ENCODE results near the gene ZNF267. TPM values are rescaled to one million over a fixed set of nuclear protein-coding genes. Genes with fewer than 3 reads are reported as not detected.

Gene ZNF267
- total and polyA plus RNA-seq, 2 donors: 13.9 to 23.9 TPM

DNA sequence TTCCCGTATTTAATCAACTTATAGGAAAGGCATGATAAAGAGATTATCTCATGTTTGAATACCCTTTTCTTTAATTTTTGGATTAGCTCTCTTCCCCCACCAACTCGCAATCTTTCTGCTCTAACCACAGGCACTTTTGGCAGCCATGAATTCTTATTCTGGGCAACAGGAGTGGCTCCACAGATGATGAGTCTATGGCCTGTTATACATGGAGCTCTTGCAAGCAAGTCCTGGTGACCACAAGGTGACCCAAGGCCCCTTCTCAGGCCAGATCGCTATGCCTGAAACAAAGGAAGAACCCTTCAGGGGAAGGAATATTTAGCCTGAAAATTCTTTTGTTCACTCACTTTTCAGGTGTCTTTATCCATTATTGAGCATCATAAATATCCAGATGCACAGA lies 10.8 kb upstream of the ZNF267 start:
- 99% methylated on average over 3 of the region's 3 CpGs for WGBS
- H3K4me3 ChIP-seq (ENCODE audit: low read length in 2 of 2): no peak overlapping the region
- no peaks in the 10 kb centered on the region for H3K36me3 ChIP-seq (ENCODE audit: control insufficient read depth in 2 of 2, insufficient read depth in 2 of 2, low read length in 1 of 2)
- no peak overlapping the region for H3K27ac ChIP-seq (ENCODE audit: low read depth in 1 of 2, low read length in 1 of 2)
- H3K27me3 ChIP-seq (ENCODE audit: control insufficient read depth in 2 of 2, insufficient read depth in 1 of 2, low read length in 1 of 2): peaks cover 0 to 2% of the 10 kb centered on the region in 2 donors
- H3K9me3 ChIP-seq (ENCODE audit: control insufficient read depth in 2 of 2, insufficient read depth in 1 of 2, low read length in 1 of 2): no peaks in the 10 kb centered on the region
- DNase-seq (ENCODE audit: low read depth in 6 of 9, low spot score in 9 of 9): no peak
- no peaks in the 10 kb centered on the region for H3K4me1 ChIP-seq (ENCODE audit: control insufficient read depth in 2 of 2, insufficient read depth in 2 of 2, low read length in 2 of 2)

DNA sequence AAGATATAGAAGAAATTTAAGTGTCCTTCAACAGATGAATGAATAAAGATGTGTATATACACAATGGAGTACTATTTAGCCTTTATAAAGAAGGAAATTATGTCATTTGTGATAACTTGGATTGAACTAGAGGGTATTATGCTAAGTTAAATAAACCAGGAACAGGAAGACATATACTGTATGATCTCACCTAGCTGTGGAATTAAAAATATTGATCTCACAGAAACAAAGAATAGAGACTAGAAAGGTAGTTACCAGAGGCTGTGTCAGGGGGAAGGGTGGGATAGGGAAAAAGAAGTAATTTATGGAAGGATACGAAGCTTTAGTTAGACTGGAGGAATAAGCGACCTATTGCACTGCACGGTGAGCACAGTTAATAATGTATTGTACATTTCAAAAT lies 5.4 kb upstream of the ZNF267 start:
- H3K36me3 ChIP-seq (ENCODE audit: control insufficient read depth in 2 of 2, insufficient read depth in 2 of 2, low read length in 1 of 2): no peaks in the 10 kb centered on the region

DNA sequence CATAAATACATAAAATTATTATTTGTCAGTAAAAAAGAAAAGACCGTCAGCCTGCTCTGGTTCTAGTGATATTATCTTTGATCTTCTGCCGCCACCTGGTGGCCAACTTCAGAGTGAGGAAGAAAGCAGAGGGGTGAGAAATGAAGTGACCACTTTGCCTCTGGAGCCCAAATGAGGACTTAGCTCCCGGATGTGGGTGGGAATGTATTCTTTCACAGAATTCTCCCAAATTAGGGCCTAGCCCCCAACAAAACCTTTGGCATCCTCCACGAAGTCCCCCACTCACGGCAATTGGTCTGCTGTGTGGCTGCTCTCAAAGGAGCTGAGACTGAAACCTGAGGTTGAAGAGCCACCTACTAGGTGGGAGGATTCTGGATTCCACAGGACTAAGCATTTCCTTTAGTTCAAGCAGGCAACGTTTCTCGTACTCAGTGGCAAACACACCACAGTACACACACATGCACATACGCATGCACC lies 4.9 kb upstream of the ZNF267 start:
- Histone ChIP-seq H3K36me3 (ENCODE audit: control insufficient read depth in 2 of 2, insufficient read depth in 2 of 2, low read length in 1 of 2) (no peaks in the 10 kb centered on the region), H3K4me3 (ENCODE audit: low read length in 2 of 2) (peak overlapping the region in 1 of 2 donors; percentile 26), H3K27ac (ENCODE audit: low read depth in 1 of 2, low read length in 1 of 2) (peak overlapping the region; percentile 31 to 94), H3K27me3 (ENCODE audit: control insufficient read depth in 2 of 2, insufficient read depth in 1 of 2, low read length in 1 of 2) (no peaks in the 10 kb centered on the region), H3K9me3 (ENCODE audit: control insufficient read depth in 2 of 2, insufficient read depth in 1 of 2, low read length in 1 of 2) (peaks cover 0 to 4% of the 10 kb centered on the region in 2 donors), H3K4me1 (ENCODE audit: control insufficient read depth in 2 of 2, insufficient read depth in 2 of 2, low read length in 2 of 2) (peaks cover 14 to 24% of the 10 kb centered on the region in 2 donors)
- 15% methylated on average over 8 of the region's 8 CpGs for WGBS
- peak in 8 of 9 donors; percentile 62 to 88 (median 77) for DNase-seq (ENCODE audit: low read depth in 6 of 9, low spot score in 9 of 9)

More for the DNA sequence above, 5.4 kb upstream of the ZNF267 start:
- H3K27me3 ChIP-seq (ENCODE audit: control insufficient read depth in 2 of 2, insufficient read depth in 1 of 2, low read length in 1 of 2): no peaks in the 10 kb centered on the region
- no peaks in the 10 kb centered on the region for H3K9me3 ChIP-seq (ENCODE audit: control insufficient read depth in 2 of 2, insufficient read depth in 1 of 2, low read length in 1 of 2)
- DNase-seq (ENCODE audit: low read depth in 6 of 9, low spot score in 9 of 9): no peak
- peaks cover 12 to 20% of the 10 kb centered on the region in 2 donors for H3K4me1 ChIP-seq (ENCODE audit: control insufficient read depth in 2 of 2, insufficient read depth in 2 of 2, low read length in 2 of 2)
- H3K4me3 ChIP-seq (ENCODE audit: low read length in 2 of 2): no peak overlapping the region
- H3K27ac ChIP-seq (ENCODE audit: low read depth in 1 of 2, low read length in 1 of 2): no peak overlapping the region
- 43% methylated on average over 3 of the region's 3 CpGs for WGBS

DNA sequence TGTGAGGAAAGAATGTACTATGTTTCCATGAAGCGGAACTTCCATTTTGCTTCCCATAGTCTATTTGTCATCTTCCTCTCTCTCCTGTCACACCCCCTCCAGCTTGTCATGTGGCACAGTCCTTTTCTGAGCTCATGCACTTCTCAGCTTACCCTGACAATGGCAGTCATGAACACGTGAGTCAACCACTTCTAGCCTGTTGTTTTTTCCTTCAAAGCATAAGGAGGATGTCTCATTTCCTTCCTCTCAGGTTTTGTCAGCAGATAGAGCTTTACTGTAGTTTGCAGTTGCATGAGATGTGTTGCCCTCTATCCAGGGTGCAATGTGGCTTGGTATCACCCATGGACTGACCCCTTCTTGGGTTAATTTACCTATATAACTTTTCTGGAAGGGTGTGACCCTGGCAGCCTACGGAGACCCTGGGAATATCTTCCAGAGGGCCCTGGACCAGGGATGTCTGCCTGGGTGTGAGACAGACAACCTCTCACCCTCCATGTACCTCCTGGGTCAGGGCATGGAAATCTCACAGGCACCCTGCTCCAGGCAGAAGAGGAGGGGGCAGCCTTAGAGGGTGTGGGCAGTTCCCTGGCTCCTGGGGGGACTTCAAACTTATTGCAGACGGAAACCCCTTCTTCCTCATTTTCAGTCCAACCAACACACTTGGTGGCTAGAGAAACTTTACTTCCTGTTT lies 4.0 kb upstream of the ZNF267 start:
- peak; percentile 68 to 95 (median 85) for DNase-seq (ENCODE audit: low read depth in 6 of 9, low spot score in 9 of 9)
- peaks cover 0 to 4% of the 10 kb centered on the region in 2 donors for H3K9me3 ChIP-seq (ENCODE audit: control insufficient read depth in 2 of 2, insufficient read depth in 1 of 2, low read length in 1 of 2)
- no peaks in the 10 kb centered on the region for H3K36me3 ChIP-seq (ENCODE audit: control insufficient read depth in 2 of 2, insufficient read depth in 2 of 2, low read length in 1 of 2)
- no peaks in the 10 kb centered on the region for H3K27me3 ChIP-seq (ENCODE audit: control insufficient read depth in 2 of 2, insufficient read depth in 1 of 2, low read length in 1 of 2)
- peak overlapping the region; percentile 94 for H3K27ac ChIP-seq (ENCODE audit: low read depth in 1 of 2, low read length in 1 of 2)
- no peak overlapping the region for H3K4me3 ChIP-seq (ENCODE audit: low read length in 2 of 2)
- WGBS: 22% methylated on average over 4 of the region's 4 CpGs
- H3K4me1 ChIP-seq (ENCODE audit: control insufficient read depth in 2 of 2, insufficient read depth in 2 of 2, low read length in 2 of 2): peaks cover 14 to 25% of the 10 kb centered on the region in 2 donors

DNA sequence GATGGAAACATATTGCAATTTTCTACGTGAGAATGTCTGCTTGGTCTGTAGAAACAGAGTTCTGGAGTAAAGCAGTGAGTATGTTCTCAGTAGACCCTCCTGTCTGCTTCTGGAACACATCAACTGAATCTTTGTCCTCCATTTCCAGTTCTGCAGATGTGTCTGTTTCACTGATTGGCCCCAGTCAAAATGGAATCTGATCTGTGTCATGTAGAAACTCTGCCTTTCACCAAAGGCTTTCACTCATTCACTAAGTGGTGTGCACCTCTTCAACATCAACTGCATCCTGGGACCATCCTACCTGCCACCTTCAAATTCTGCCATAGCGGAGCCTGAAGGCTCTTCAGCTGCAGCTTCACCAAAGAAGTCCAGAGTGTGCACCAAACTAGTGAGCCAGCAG lies 2.8 kb upstream of the ZNF267 start:
- no peaks in the 10 kb centered on the region for H3K36me3 ChIP-seq (ENCODE audit: control insufficient read depth in 2 of 2, insufficient read depth in 2 of 2, low read length in 1 of 2)
- peaks cover 22 to 33% of the 10 kb centered on the region in 2 donors for H3K4me1 ChIP-seq (ENCODE audit: control insufficient read depth in 2 of 2, insufficient read depth in 2 of 2, low read length in 2 of 2)
- peaks cover 0 to 4% of the 10 kb centered on the region in 2 donors for H3K9me3 ChIP-seq (ENCODE audit: control insufficient read depth in 2 of 2, insufficient read depth in 1 of 2, low read length in 1 of 2)
- H3K4me3 ChIP-seq (ENCODE audit: low read length in 2 of 2): no peak overlapping the region
- WGBS: 77% methylated on average over 2 of the region's 2 CpGs
- H3K27me3 ChIP-seq (ENCODE audit: control insufficient read depth in 2 of 2, insufficient read depth in 1 of 2, low read length in 1 of 2): no peaks in the 10 kb centered on the region
- no peak overlapping the region for H3K27ac ChIP-seq (ENCODE audit: low read depth in 1 of 2, low read length in 1 of 2)
- DNase-seq (ENCODE audit: low read depth in 6 of 9, low spot score in 9 of 9): no peak

DNA sequence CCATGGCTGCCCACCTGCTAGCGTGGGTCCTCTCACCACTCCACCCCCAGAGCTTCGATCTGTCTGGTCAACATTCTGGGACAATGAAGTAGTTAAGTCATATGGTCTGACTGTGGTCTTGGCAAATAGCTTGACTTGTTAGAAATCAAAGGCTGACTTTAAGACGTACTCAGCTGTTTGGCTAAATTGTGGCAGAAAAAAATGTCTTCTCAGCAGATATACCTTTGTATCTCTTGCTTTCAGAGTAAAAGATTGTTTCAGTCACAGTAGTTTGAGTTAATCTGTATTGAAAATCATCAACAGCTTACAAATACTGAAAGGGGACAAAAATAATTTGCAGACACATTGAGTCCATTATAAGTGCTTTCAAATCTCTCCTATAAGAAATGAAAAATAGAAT lies 2.1 kb upstream of the ZNF267 start:
- Histone ChIP-seq H3K36me3 (ENCODE audit: control insufficient read depth in 2 of 2, insufficient read depth in 2 of 2, low read length in 1 of 2) (no peaks in the 10 kb centered on the region), H3K27ac (ENCODE audit: low read depth in 1 of 2, low read length in 1 of 2) (no peak overlapping the region), H3K4me3 (ENCODE audit: low read length in 2 of 2) (no peak overlapping the region), H3K27me3 (ENCODE audit: control insufficient read depth in 2 of 2, insufficient read depth in 1 of 2, low read length in 1 of 2) (no peaks in the 10 kb centered on the region), H3K9me3 (ENCODE audit: control insufficient read depth in 2 of 2, insufficient read depth in 1 of 2, low read length in 1 of 2) (peaks cover 0 to 4% of the 10 kb centered on the region in 2 donors), H3K4me1 (ENCODE audit: control insufficient read depth in 2 of 2, insufficient read depth in 2 of 2, low read length in 2 of 2) (peaks cover 22 to 33% of the 10 kb centered on the region in 2 donors)
- DNase-seq (ENCODE audit: low read depth in 6 of 9, low spot score in 9 of 9): no peak
- WGBS: 93% methylated on average over 3 of the region's 3 CpGs

DNA sequence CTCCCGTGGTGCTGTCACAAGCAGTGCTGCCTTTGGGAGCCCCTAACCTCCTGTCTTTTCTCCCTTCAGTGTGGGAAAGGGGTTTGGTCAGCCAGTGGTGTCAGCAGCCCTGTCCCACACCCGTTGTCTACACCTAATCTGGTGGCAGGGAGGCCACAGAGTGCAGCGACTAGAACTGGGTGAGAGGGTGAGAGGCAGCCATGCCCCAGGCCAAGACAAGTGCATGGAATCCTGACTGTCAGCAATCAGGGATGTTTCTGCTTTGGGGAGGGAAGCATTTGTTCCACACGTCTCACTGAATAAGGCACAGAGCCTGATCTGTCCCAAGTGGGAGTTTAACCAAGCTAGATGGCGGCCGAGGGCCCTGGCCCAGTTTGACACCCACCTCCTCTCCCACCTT lies 1.4 kb upstream of the ZNF267 start:
- H3K4me1 ChIP-seq (ENCODE audit: control insufficient read depth in 2 of 2, insufficient read depth in 2 of 2, low read length in 2 of 2): peaks cover 27 to 33% of the 10 kb centered on the region in 2 donors
- peaks cover 0 to 4% of the 10 kb centered on the region in 2 donors for H3K9me3 ChIP-seq (ENCODE audit: control insufficient read depth in 2 of 2, insufficient read depth in 1 of 2, low read length in 1 of 2)
- no peaks in the 10 kb centered on the region for H3K27me3 ChIP-seq (ENCODE audit: control insufficient read depth in 2 of 2, insufficient read depth in 1 of 2, low read length in 1 of 2)
- no peak for DNase-seq (ENCODE audit: low read depth in 6 of 9, low spot score in 9 of 9)
- H3K36me3 ChIP-seq (ENCODE audit: control insufficient read depth in 2 of 2, insufficient read depth in 2 of 2, low read length in 1 of 2): no peaks in the 10 kb centered on the region
- 96% methylated on average over 6 of the region's 6 CpGs for WGBS
- H3K27ac ChIP-seq (ENCODE audit: low read depth in 1 of 2, low read length in 1 of 2): no peak overlapping the region
- no peak overlapping the region for H3K4me3 ChIP-seq (ENCODE audit: low read length in 2 of 2)

DNA sequence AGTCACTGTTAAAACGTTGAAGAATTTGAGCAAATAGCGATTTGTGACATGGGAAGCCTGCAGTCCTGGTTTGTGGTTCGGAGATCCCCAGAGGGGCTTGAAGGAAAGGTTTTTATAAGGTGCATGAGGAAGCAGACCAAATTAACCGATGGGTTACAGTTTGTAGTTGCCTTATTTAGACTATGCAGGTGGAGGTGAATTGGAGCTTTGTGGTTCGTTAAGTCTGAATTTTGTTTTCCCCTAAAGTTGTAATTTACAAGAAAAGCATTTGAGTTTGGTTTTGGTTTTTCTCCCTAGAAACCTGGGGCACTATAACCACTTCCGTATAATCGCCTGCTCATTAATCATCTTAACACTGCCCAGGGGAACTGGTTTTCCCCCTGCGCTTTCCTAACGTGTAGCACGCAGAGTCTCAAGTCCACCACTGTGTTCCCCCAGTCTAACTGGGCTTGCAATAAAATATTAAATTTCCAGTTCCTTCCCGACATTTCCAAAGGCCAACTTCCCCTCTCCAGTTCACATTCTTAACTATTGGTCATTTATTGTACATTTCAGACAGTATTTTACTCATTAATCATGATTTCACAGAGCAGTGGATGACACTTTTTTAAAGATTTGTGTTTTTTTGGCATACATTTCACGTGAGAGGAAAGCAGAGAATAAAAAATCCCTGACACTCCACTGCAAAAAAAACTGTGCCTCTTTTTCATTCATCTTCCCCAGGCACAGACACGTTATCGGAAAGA lies 932 bp downstream of the ZNF267 start:
- peak in 3 of 9 donors; percentile 9 to 49 (median 16) for DNase-seq (ENCODE audit: low read depth in 6 of 9, low spot score in 9 of 9)
- no peaks in the 10 kb centered on the region for H3K27me3 ChIP-seq (ENCODE audit: control insufficient read depth in 2 of 2, insufficient read depth in 1 of 2, low read length in 1 of 2)
- H3K4me1 ChIP-seq (ENCODE audit: control insufficient read depth in 2 of 2, insufficient read depth in 2 of 2, low read length in 2 of 2): peaks cover 23 to 26% of the 10 kb centered on the region in 2 donors
- H3K27ac ChIP-seq (ENCODE audit: low read depth in 1 of 2, low read length in 1 of 2): peak overlapping the region; percentile 95 to 96
- peaks cover 0 to 4% of the 10 kb centered on the region in 2 donors for H3K9me3 ChIP-seq (ENCODE audit: control insufficient read depth in 2 of 2, insufficient read depth in 1 of 2, low read length in 1 of 2)
- WGBS: 8% methylated on average over 14 of the region's 14 CpGs
- peak overlapping the region; percentile 93 to 98 for H3K4me3 ChIP-seq (ENCODE audit: low read length in 2 of 2)
- peaks cover 0 to 6% of the 10 kb centered on the region in 2 donors for H3K36me3 ChIP-seq (ENCODE audit: control insufficient read depth in 2 of 2, insufficient read depth in 2 of 2, low read length in 1 of 2)
